Measurements from ENCODE around the gene HMCN1. TPM values are rescaled to one million over a fixed set of nuclear protein-coding genes. Genes with fewer than 3 reads are reported as not detected.
"Not testable (repeated sequence)": the region's sequence is repeated elsewhere in the genome, so short reads cannot be mapped to it uniquely, and the experiment has no call there.

HMCN1 gene
- total RNA-seq, 1 experiment from 2014 or later = 0.44 TPM

DNA sequence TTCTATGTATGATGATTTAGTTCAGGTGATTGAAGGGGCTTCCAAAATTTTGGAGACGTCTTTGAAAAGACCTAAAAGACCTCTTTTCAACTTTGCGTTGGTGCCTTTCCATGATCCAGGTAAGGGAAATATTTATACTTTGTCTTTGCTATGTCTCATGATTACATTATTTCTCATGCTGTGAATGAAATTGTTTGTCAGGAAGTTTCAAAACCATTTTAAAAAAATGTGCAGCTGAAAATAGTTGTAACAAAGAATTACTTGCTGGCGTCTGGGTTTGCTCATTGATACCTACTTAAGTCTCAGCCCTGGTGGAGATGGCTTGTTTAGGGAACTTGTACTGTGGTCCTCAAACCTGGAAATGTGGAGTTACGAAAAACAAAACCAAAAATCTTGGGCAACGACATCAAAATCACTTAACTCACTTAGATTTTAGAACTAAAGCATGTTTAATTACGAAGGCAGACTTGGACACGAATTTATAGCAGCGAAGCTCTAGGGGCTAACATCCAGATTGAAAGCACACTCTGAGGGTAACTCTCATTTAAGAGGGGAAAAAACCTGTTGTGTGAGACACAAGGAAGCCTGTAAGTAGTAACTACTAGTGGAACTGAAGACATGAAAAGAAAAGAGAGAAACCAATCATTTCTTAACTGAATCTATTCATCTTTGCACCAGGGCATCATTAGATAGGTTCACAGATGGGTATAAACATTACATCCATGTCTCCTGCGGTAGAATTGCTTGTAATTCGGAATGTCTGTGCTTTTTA lies 924 bp downstream of the HMCN1 start:
- in situ Hi-C loops (cut with HindIII; ENCODE audit: low pct_unique_long_range_greater_than_20kb, low sequenced_read_pairs) = no loop called here
- DNase-seq (ENCODE audit: low read depth) = no peak

DNA sequence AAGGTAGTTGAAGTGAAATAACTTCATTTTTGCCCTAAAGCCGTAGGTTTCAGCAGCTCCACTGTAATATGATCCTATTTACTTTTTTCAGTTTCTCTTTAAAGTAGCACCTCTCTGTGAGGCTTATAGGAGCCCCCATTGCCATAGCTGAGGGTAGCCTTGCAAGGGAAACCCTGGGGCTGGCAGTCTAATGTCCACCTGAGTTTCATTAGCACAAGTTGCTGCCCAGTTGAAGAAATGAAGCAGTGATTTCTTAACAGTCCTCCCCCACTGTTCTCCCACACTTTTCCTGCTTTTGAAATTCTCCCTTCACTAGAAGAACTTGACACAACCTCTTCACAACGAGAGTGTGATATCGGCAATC lies 1.5 kb downstream of the HMCN1 start:
- no peak for DNase-seq (ENCODE audit: low read depth)
- in situ Hi-C loops (cut with HindIII; ENCODE audit: low pct_unique_long_range_greater_than_20kb, low sequenced_read_pairs) = no loop called here

DNA sequence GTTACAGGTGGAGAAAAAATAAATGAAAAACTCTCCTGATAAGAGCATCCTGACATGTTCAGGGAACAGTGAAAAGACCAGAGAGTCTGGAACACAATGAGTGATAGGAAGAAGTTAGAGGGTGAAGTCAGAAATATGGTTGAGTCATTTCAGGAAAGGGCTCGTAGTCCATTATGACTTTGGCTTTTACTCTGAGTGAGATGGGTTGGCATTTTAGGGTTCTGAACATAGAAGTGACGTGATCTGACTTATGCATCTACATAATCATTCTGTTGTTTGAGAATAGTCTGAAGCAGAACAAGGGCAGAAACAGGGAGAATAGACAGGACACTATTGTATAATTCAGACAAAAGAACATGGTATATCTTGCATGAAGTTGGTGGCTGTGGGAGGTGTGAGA lies 5.8 kb downstream of the HMCN1 start:
- in situ Hi-C loops (cut with HindIII; ENCODE audit: low pct_unique_long_range_greater_than_20kb, low sequenced_read_pairs) = no loop called here

DNA sequence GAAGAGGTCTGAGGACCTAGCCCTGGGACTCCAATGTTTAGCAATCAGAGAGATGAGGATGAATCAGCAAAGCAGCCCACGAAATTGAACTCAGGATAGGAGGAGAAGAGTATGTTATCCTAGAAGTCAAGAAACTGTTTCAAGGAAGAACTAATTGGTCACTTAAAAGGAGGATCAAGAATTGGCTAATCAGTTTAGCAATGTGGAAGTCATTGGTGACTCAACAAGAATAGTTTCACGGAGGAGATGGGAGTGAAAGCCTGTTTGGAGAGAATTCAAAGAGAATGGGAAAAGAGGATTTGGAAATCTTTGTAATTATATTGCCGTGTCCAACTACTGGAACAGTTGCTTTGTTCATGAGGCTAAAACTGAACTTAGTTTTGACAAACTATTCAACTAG lies 7.4 kb downstream of the HMCN1 start:
- in situ Hi-C loops (cut with HindIII; ENCODE audit: low pct_unique_long_range_greater_than_20kb, low sequenced_read_pairs) = no loop called here
- DNase-seq (ENCODE audit: low read depth) = no peak

More for the DNA sequence above, 5.8 kb downstream of the HMCN1 start:
- no peak for DNase-seq (ENCODE audit: low read depth)

DNA sequence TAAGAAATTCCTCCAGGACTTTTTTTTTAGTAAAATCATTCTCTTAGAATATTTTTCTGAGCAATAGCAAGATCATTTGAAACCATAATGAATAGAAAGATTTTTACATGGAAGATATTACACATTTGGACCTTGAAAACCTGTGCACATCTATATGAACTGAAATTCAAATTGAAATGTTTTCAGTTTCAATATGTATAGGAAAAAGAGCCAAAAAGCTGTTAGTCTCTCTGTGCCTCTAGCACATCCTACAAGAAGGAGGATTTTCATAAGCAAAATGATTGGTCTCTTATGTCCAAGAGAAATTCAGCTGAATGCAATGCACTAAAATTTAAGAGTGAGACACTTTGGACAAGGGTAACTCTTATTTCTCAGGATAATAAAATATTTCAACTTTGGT lies 8.2 kb downstream of the HMCN1 start:
- in situ Hi-C loops (cut with HindIII; ENCODE audit: low pct_unique_long_range_greater_than_20kb, low sequenced_read_pairs) = no loop called here
- no peak for DNase-seq (ENCODE audit: low read depth)

DNA sequence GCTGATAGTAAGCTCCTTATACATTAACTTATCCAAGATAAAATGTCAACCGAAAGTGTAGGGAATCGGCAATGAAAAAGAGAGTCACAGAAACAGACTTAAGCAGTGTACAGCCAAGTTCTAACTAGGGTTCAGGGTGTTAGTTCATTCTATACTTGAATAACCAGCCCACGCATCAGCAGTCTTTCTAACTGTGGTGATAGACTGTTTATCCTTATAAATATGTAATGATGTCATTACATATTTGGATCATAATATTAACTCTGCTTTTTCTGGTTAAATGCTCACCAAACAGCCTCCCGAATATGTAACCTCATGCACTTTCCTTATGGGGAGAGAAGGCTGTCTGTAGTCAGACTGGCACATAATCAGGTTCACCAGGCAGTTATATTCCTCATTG lies 11.0 kb downstream of the HMCN1 start:
- DNase-seq (ENCODE audit: low read depth) = no peak
- in situ Hi-C loops (cut with HindIII; ENCODE audit: low pct_unique_long_range_greater_than_20kb, low sequenced_read_pairs) = no loop called here

DNA sequence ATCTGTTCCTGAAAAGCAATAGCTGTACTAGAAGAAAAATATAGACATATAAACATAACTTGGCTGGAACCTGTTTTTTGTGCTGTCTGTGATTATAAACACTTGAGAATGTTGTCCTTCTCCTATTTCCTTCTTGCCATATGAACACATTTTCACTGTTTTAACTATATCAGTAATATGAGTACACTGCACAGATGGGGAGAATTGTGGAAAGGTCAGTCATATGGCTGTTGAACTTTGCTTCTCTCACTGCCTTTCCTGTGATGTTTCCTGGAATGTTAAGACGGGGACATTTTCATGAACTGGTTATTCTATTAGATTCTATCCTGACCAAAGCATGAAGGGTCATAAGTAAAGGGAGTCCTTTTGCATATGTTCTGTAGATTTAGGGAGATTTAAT lies 24.9 kb downstream of the HMCN1 start:
- DNase-seq (ENCODE audit: low read depth) = no peak
- in situ Hi-C loops (cut with HindIII; ENCODE audit: low pct_unique_long_range_greater_than_20kb, low sequenced_read_pairs) = no loop called here

DNA sequence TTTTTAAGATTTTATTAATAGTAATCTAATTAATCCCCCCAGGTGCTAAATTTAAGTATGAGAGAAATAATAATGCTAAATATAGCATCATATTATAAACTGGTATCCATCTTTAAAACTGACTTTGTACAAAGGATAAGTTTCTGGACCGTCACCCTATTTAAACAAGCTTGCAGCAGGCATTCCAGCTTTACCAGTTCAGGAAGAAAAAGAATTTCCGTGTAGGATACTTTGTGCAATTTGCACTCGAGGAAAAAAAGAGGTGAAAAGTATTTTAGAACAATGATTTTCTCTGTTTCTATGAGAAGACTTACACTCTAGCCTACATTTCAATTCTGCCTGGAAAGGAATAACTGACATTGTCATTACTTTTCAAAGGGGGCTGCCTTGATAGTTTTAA lies 27.6 kb downstream of the HMCN1 start:
- in situ Hi-C loops (cut with HindIII; ENCODE audit: low pct_unique_long_range_greater_than_20kb, low sequenced_read_pairs) = no loop called here
- DNase-seq (ENCODE audit: low read depth) = no peak

DNA sequence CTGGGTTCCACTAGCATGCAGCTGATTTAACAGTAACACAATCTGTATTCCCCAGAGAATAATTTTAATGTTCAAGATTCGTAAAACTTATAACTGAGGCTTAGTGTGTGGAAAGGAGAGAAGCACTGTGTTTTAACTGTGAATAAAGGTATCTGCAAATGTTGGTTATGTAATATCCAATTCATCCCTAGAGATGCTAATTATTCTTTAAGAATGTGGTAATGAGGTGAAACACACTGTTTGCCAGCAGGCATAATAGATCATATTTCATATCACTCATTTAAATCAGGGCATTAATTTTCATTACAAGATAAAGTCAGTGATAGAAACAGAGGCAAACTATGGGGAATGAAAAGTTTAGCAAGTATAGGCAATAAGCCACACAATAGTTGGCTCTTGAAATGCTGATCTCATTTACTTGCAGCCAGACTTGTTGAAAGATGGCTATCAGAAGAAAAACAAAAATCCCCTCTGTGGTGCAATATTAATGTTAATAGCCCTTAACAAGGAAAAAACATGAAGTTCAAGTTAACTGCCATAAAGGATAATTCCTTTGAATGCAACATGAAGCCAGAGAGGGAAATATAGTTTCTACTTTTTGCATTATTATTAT lies 33.4 kb downstream of the HMCN1 start:
- in situ Hi-C loops (cut with HindIII; ENCODE audit: low pct_unique_long_range_greater_than_20kb, low sequenced_read_pairs) = no loop called here
- no peak for DNase-seq (ENCODE audit: low read depth)

DNA sequence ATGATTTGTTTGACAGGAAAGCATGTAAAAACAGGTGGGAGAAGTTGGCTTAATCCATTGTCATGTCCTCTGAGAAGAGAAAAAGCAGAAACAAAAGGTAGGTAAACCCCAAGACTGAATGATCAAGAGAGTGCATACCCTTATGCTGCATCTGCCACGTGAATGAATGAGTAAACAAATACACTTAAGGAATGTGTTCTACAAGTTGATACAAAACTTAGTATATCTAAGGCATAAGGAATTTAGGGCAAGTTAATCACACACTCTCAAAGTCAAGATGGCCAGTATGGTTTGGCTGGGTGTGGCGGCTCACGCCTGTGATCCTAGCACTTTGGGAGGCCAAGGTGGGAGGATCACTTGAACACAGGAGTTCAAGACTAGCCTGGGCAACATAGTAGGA lies 34.2 kb downstream of the HMCN1 start:
- DNase-seq (ENCODE audit: low read depth) = no peak
- in situ Hi-C loops (cut with HindIII; ENCODE audit: low pct_unique_long_range_greater_than_20kb, low sequenced_read_pairs) = no loop called here

DNA sequence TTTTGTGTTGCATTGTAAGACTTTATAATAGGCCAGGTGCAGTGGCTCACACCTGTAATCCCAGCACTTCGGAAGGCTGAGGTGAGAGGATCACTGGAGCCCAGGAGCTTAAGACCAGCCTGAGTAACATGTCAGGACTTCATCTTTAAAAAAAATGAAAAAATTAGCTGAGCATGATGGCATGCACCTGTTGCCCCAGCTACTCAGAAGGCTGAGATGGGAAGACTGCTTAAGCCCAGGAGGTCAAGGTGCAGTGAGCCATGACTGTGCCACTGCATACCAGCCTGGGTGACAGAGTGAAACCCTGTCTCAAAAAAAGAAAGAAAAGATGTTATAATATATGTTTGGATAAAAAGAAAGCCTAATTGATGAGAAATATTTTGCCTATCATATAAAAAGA lies 34.9 kb downstream of the HMCN1 start:
- in situ Hi-C loops (cut with HindIII; ENCODE audit: low pct_unique_long_range_greater_than_20kb, low sequenced_read_pairs) = no loop called here
- no peak for DNase-seq (ENCODE audit: low read depth)

DNA sequence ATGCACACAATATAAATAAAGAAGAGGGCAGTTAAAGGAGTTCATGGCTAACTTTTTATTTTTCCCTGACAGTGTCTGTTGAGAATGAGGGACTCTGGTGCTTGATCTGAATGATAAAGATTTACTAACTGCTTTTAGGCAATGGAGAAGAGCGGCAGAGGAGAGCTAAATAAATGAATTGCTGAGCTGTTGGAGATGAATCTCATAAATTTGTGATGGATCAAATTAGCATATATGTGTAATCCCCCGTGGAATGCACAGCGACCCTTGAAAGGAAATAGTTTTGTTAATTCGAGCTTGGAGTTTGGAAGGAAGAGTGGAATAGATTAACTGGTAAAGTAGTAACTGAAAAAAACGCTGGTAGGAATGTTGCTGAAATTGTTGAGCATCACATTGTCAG lies 40.2 kb downstream of the HMCN1 start:
- in situ Hi-C loops (cut with HindIII; ENCODE audit: low pct_unique_long_range_greater_than_20kb, low sequenced_read_pairs) = no loop called here
- no peak for DNase-seq (ENCODE audit: low read depth)

DNA sequence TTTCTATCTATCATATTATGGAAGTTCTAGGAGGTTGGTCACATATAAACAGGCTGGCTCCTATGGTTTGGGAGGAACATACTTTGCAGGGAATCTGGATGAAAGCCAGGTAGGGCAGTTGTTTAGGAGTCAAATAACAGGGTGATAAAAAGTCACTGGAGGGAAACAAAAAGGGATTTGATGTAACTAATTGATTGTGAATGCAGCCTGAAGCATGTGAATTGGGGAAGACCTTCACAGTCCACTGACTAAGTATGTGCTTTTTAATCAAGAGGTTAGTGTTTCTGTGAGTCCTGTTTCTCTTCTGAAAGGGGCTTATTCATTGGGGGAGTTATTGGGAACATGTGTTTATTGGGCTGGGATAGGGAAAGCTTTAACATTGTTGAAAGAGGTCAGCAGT lies 41.3 kb downstream of the HMCN1 start:
- DNase-seq (ENCODE audit: low read depth) = peak; percentile 8
- in situ Hi-C loops (cut with HindIII; ENCODE audit: low pct_unique_long_range_greater_than_20kb, low sequenced_read_pairs) = no loop called here

DNA sequence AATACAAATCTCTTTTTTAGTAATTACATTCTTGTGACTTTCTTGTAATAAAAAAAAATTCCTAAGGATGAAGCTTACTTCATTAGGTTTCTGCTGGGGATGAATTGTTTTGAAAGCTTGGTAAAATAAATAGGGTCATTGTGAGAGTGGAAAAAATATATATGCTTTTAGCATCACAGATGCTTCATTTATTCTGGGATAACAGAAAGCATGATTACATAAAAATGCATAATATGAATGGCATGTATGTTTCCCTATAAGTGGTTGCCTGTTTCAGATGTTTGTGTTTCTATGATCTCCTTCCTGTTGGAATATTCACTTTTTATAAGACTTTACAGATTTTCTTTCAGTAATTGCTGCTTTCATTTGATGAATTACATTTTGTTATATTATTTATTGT lies 42.3 kb downstream of the HMCN1 start:
- in situ Hi-C loops (cut with HindIII; ENCODE audit: low pct_unique_long_range_greater_than_20kb, low sequenced_read_pairs) = no loop called here
- DNase-seq (ENCODE audit: low read depth) = no peak

DNA sequence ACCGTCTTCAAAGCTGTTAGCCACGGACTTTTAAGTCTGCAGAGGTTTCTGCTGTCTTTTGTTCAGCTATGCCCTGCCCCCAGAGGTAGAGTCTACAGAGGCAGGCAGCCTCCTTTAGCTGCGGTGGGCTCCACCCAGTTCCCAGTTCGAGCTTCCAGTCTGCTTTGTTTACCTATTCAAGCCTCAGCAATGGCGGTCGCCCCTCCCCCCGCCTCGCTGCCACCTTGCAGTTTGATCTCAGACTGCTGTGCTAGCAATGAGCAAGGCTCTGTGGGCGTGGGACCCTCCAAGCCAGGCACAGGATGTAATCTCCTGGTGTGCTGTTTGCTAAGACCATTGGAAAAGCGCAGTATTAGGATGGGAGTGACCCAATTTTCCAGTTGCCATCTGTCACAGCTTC lies 49.7 kb downstream of the HMCN1 start:
- in situ Hi-C loops (cut with HindIII; ENCODE audit: low pct_unique_long_range_greater_than_20kb, low sequenced_read_pairs); DNase-seq (ENCODE audit: low read depth): not testable (repeated sequence)

DNA sequence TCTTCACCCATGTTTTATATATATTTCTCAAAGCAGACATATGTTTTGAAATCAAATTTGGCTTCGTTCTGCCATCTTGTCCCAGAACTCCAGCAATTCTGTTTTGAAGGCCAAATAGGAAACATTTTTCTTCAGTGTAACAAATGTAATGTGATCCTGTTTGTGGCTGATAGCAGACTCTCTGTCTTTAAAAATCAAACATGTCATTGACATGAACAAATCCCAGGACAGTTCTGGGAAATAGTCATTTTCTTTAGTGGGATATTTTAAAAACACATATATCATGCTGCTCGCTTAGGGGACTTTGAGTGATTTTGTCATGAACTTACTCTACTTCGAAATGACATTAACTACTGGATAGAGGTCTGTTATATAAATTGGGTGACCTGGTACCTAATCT lies 51.4 kb downstream of the HMCN1 start:
- in situ Hi-C loops (cut with HindIII; ENCODE audit: low pct_unique_long_range_greater_than_20kb, low sequenced_read_pairs) = no loop called here
- no peak for DNase-seq (ENCODE audit: low read depth)

DNA sequence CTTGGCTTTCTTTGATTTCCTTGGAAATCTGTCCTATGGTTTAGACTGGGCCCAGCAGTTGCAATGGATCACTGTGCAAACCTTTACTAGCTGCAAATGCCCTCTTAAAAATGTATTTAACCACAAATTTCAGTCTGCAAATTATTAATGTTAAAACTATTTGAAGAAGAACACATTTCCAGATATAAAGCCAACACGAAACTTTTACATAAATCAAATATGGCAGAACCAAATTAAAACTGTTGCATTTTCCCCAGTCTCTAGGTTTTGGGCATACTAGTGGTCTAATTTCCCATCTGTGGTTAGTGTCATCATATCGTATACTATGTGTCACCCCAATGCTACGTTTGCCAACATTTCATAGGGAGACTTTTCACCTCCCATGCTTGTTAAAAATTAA lies 52.3 kb downstream of the HMCN1 start:
- in situ Hi-C loops (cut with HindIII; ENCODE audit: low pct_unique_long_range_greater_than_20kb, low sequenced_read_pairs) = no loop called here
- no peak for DNase-seq (ENCODE audit: low read depth)

DNA sequence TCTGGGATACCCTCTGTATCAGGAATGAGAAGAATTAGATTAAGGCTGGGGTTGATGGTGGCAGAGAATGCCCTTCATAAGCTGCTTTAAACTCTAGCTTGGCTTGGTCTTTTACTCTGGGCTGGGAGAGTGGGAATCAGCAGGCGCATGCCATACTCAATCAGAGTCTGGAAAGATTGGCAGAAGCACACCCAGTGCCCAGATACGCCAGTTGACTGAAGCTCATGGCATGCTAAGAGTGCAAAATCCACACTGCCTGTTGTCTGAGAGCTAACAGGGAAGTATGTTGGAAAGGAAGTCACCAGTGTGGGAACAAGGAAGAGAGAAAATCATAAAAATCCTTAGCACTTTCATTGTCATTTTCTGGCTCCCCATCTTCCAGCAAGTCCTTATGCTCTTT lies 53.0 kb downstream of the HMCN1 start:
- in situ Hi-C loops (cut with HindIII; ENCODE audit: low pct_unique_long_range_greater_than_20kb, low sequenced_read_pairs) = no loop called here

DNA sequence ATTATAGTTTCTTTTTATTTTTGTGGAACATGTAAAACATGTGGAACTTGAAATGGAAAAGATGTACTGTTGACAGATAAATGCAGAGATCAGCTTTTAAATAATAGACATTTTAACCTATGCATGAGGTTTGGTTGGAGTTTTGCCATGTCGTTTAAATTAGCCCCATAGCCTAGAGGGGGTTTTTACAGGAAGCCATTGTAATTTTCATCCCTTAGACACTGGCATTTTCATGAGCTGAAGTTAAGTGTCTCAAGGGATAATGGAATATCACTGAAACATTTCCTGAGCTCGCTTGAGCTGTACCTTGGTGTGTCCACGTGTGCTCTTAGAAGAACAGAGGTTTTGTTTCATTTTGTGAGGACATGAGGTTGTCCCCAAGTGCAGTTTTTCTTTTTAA lies 54.2 kb downstream of the HMCN1 start:
- DNase-seq (ENCODE audit: low read depth) = no peak
- in situ Hi-C loops (cut with HindIII; ENCODE audit: low pct_unique_long_range_greater_than_20kb, low sequenced_read_pairs) = no loop called here

More for the DNA sequence above, 53.0 kb downstream of the HMCN1 start:
- DNase-seq (ENCODE audit: low read depth) = no peak

DNA sequence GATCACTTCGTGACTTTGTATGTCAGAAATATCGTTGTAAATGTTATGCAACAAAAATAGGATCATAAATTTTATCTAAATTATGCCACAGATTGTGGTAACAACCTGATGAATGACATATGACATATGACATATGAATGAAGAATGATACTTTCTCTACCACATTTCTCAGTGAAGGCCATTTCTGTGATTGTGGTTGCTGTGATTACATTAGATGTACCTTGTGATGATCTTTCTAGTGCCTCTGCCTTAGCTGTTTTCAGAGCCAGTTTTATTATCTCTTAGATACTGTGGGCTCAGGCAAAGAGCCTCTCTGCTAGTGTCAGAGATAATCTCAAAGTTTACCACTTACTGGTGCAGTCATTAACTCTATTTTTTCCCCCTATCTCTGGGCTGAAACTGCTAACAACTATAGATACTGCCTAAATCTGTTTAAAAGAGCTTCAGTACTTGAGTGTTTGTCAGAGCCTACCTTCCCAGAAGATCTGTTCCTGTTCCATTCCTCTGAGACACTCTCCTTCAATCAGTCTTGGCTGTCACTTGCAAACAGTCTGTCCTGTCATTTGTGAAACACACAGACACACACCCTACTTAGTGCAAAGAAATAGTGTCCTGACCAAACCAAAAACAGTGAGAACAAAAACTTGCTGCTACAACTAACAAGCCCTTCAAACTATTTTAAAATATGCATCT lies 55.5 kb downstream of the HMCN1 start:
- DNase-seq (ENCODE audit: low read depth) = no peak
- in situ Hi-C loops (cut with HindIII; ENCODE audit: low pct_unique_long_range_greater_than_20kb, low sequenced_read_pairs) = no loop called here

Measured in Caki2 (cell line).